SW480 (cell line): ENCODE measurements around the gene C19orf81.
A peak's percentile ranks its signal among the peaks of the same experiment; 100 is the strongest.

Experiments used
- DNase-seq: peaks from one replicate; pipeline ENCODE4 v3.0.0-alpha.2; 2016; ENCODE audit warnings: low spot score

Gene C19orf81

GRCh38 chr19:50629801-50630200, 19.4 kb upstream of the C19orf81 start:
- no peak for DNase-seq

GRCh38 chr19:50632151-50632835, 17.0 kb upstream of the C19orf81 start:
- DNase-seq: no peak

GRCh38 chr19:50633359-50633758, 15.9 kb upstream of the C19orf81 start:
- no peak for DNase-seq

GRCh38 chr19:50633973-50634372, 15.3 kb upstream of the C19orf81 start:
- DNase-seq: no peak

DNA sequence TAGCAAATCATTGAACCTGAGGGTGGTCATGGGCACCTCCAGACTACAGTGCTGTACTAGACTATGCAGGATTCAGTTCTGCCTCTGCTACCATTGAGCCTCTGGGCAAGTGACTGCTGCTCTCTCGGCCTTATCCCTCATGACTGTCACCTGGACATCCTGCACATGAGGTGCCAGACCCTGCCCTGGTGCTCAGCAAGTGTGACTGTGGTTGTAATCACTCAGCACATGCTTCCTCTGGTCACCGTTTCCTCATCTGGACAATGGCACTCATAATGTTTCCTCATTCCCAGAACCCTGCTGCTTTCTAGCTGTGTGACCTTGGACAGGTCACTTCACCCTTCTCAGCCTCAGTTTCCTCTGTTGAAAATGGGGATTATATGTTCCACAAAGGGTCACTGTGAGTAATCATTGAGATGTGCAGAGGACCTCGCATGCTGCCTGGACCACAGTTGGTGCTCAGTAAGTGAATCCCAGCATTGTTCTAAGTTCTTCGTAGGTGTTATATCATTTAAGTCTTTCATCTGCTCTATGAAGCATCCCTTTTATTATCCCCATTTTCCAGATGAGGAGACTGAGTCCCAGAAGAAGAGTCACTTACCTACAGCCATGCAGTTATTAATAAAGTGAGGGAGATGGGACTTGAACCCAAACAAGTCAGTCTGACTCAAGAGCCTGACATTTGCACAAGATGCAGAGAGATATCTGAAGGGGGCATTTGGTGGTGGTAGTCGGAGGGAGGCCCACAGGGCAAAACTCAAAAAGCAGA, 12.7 kb upstream of the C19orf81 start:
- no peak for DNase-seq

- DNase-seq: no peak
These were observed 10.6 kb upstream of the C19orf81 start for GRCh38 chr19:50638600-50638999.

DNA sequence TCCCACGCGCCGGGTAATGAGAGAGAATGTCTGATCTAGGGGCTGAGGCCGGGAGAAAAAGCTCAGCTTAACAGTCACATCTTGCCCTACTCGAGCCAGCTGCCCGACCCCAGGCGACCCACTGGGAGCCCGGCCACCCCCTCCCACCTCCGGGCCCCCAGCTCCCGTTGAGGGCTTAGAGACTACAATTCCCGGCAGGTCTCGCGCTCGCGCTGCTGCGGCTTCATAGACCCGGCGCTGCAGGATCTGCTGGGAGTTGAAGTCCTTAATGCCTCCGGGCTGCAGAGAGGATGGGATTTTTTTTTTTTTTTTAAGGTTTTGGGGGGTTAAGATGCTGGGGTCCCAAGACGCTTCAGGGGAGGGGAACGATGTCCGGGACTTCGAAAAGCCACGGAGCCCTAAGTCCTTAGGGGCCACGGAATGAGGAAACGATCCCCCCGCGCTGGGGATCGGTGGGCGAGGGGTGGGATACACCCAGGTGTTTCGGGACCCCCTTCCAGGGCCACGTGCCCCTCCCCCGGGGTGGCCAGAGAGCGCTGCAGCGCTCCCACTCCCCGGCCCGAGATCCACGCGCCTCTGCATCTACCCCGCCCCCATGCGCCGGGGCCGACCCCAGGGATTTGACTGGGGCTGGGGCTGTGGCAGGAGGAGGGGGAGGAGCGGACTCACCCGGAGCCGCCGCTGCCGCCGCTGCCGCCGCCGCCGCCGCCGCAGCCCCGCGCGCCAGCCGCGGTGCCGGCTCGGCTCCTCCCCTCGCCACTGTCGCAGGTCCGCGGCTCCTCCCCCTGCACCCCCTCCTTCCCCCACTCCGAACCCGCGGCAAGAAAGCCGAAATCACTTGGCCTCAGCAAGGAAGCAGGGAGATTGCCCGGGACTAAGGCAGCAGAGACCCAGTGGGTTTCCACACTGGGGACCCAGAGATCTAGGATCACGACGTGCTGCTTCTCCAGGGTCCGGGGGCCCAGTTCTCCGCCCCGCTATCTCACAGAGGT, 9.8 kb upstream of the C19orf81 start, which contains the start of gene SYT3:
Gene SYT3, minus strand, starts transcription at position 761 of the 992 bp plus-strand sequence. CDS start 2,470 bp downstream, outside the sequence.
- no peak for DNase-seq

DNA sequence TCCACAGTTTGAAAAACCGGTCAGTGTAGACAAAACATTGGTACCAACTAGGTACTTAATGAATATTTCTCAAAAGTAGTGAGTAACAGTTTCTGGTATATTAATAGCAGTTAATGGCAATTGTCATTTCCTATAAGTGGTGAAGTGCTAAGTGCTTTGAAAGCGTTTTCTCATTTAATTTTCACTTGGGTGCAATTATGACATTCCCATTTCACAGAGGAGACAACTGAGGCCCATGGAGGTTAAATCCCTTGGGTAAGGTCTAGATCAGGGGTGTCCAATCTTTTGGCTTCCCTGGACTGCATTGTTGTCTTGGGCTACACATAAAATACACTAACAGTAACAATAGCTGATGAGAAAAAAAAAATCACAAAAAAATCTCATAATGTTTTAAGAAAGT, 8.9 kb upstream of the C19orf81 start:
- no peak for DNase-seq

DNA sequence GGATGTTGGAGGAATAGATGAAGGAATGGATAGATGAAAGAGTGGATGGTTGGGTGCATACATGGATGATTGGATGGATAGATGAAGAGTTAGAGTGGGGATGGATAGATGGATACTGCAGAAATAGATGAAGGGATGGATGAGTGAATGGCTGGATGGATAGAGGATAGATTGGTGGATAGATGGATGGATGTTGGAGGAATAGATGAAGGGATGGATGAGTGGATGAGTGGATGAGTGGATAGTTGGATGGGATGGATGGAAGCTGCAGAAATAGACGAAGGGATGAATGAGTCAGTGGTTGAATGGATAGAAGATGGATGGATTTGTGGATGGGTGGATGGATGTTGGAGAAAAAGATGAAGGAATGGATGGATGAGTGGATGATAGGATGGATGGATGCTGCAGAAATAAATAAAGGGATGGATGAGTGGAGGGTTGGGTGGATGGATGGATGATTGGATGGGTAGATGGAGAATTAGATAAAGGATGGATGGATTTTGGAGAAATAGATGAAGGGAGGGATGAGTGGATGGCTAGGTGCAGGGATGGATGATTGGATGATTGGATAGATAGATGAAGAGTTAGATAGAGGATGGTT, 4.8 kb upstream of the C19orf81 start:
- DNase-seq: no peak

GRCh38 chr19:50645107-50645506, 4.1 kb upstream of the C19orf81 start:
- DNase-seq: no peak

GRCh38 chr19:50646074-50646807, 3.0 kb upstream of the C19orf81 start:
- DNase-seq: peak; percentile 54

- no peak for DNase-seq
These were observed 1.2 kb upstream of the C19orf81 start for GRCh38 chr19:50647879-50648615.

- no peak for DNase-seq
These were observed 586 bp upstream of the C19orf81 start for GRCh38 chr19:50648659-50649058.

- DNase-seq: no peak
These were observed 1.9 kb downstream of the C19orf81 start for GRCh38 chr19:50651174-50651573.

GRCh38 chr19:50652722-50653121, 3.5 kb downstream of the C19orf81 start:
- no peak for DNase-seq

GRCh38 chr19:50654882-50655281, 5.6 kb downstream of the C19orf81 start:
- no peak for DNase-seq

- DNase-seq: no peak
These were observed 8.0 kb downstream of the C19orf81 start for GRCh38 chr19:50657222-50657669.

GRCh38 chr19:50657712-50658440, 8.6 kb downstream of the C19orf81 start:
- peak; percentile 100 for DNase-seq

DNA sequence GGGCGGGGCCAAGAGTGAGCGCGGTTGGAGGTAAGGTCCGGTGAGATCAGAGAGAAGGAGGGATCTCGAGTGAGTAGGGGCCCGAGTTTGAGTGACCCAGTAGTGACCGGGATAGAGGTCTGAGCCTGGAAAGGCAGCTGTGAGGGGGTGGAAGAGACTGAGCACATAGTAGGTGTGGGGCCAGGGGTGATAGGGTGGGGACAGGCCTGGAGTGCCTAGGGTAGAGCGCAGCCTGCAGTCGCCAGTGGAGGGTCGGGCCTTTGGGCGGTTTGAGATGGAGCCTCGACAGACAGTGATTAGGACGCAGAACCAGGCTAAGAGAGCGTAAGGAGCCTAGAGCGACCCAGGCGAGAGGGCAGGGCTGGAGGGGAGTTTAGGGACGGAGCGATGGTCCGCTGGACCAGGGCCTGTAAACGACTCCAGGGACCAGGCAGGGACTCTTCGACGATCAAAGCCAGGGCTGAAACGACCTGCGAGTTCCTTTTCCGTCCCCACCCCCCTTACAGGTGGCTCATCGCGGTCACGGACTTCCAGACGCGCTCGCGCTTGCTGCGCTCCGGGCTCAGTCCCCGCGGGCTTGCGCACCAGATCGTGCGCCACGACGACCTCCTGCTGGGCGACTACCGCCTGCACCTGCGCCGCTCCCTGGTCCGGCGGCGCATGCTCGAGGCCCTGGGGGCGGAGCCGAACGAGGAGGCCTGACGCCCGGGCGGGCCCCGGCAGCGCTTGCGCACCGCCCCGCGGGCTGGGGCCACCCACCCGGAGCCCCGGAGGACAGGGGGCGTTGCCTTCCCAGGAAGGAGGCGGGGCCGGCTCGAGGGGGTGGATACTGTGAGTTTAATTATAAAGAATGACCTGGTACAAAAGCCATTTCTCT, 9.4 kb downstream of the C19orf81 start:
- DNase-seq: no peak
